SK-N-SH treated with all-trans-retinoic acid at 6 μM for 48 hours (cell line): ENCODE data around the gene CFAP68.

Source experiments
- CREB5 ChIP-seq: fragments of 250-450 bp; sonication (Bioruptor Pico); IDR thresholded peaks from 2 replicates; pipeline ENCODE4 v1.5.1; 2020; ENCODE audit warnings: low read depth, mild to moderate bottlenecking, moderate library complexity
- CSDC2 ChIP-seq: fragments of 250-450 bp; sonication (Bioruptor Pico); IDR thresholded peaks from 2 replicates; pipeline ENCODE4 v1.5.0; 2020; ENCODE audit warnings: mild to moderate bottlenecking, moderate library complexity
- ESRRG ChIP-seq: fragments of 250-450 bp; sonication (Bioruptor Pico); IDR thresholded peaks from 2 replicates; pipeline ENCODE4 v1.6.1; 2021; ENCODE audit warnings: mild to moderate bottlenecking
- PPARA ChIP-seq: fragments of 250-450 bp; sonication (Bioruptor Pico); IDR thresholded peaks from 2 replicates; pipeline ENCODE4 v1.5.0; 2020; ENCODE audit warnings: mild to moderate bottlenecking, borderline replicate concordance
- SNAI2 ChIP-seq: fragments of 250-450 bp; sonication (Bioruptor Pico); IDR thresholded peaks from 2 replicates; pipeline ENCODE4 v1.5.0; 2020; ENCODE audit warnings: mild to moderate bottlenecking, moderate library complexity
- ZFP3 ChIP-seq: fragments of 250-450 bp; sonication (Bioruptor Pico); IDR thresholded peaks from 2 replicates; pipeline ENCODE4 v1.5.0; 2020; ENCODE audit warnings: mild to moderate bottlenecking, moderate library complexity
- ZFP30 ChIP-seq: fragments of 450-650 bp; formaldehyde crosslinking; IDR thresholded peaks from 2 replicates; pipeline ENCODE4 v1.5.0; 2022; ENCODE audit warnings: mild to moderate bottlenecking, moderate library complexity
- ZNF70 ChIP-seq: fragments of 450-650 bp; formaldehyde crosslinking; IDR thresholded peaks from 2 replicates; pipeline ENCODE4 v1.5.0; 2020; ENCODE audit warnings: mild to moderate bottlenecking, moderate library complexity
- TF ChIP-seq, protein P1 (sequence below): fragments of 250-450 bp; sonication (Bioruptor Pico); IDR thresholded peaks from 2 replicates; pipeline ENCODE4 v1.8.0; 2020; ENCODE audit warnings: mild to moderate bottlenecking, moderate library complexity, borderline replicate concordance

DNA sequence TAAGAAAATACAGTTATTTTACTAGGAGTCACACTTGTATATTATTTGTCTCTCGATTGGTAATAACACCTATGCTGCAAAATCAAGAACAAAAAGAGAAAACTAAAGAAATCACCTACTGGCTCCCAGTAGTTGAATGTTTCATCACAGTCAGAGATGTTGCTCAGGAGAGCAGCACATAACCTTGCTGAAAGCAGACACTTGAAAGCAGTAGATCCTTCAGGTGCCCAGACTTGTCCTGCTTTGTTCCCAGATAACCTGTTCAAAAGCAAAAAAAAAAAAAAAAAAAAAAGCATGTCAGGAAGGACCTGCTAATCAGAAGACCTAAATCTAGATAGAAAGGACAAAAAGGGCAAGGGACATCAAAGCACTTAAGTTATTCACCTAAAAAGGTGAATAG is 9.2 kb upstream of the CFAP68 start:
- TF ChIP-seq, protein P1, sequence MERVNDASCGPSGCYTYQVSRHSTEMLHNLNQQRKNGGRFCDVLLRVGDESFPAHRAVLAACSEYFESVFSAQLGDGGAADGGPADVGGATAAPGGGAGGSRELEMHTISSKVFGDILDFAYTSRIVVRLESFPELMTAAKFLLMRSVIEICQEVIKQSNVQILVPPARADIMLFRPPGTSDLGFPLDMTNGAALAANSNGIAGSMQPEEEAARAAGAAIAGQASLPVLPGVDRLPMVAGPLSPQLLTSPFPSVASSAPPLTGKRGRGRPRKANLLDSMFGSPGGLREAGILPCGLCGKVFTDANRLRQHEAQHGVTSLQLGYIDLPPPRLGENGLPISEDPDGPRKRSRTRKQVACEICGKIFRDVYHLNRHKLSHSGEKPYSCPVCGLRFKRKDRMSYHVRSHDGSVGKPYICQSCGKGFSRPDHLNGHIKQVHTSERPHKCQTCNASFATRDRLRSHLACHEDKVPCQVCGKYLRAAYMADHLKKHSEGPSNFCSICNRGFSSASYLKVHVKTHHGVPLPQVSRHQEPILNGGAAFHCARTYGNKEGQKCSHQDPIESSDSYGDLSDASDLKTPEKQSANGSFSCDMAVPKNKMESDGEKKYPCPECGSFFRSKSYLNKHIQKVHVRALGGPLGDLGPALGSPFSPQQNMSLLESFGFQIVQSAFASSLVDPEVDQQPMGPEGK (CRISPR knock-in tag) = no peak
- TF ChIP-seq PPARA (CRISPR knock-in tag) (no peak), ZFP30 (CRISPR knock-in tag) (no peak), ZNF70 (CRISPR knock-in tag) (no peak), ESRRG (no peak), SNAI2 (CRISPR knock-in tag) (no peak), CSDC2 (no peak), CREB5 (CRISPR knock-in tag) (no peak), ZFP3 (no peak)
